GM12874 (cell line): ENCODE data around the gene ITGA3.

ENCODE experiments used
- CTCF ChIP-seq: IDR thresholded peaks from 2 replicates; pipeline ENCODE4 v1.5.1; 2011; ENCODE audit warnings: low read depth, mild to moderate bottlenecking, control low read depth, low read length, moderate library complexity; ENCODE audit not compliant: insufficient read depth

Gene ITGA3

DNA sequence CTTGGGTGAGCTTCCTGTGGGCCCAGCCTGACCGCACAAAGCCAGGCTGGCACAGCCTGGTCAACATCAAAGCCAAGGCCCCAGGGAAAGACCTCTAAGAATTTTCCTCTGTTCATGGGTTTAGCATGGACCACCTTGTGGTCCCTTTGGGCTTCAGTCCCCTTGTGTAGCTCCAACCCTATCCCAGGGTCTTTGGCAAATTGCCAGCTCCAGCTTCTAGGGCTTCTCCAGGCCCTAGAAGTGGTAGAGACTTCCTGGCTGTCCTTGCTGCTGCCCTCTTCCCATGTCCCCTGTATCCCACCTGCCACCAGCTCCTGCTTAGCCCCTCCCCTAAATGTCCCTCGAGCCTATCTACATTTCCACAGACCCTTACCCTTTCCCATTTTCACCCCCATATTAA is 9.7 kb upstream of the ITGA3 start:
- TF ChIP-seq CTCF, result no peak

DNA sequence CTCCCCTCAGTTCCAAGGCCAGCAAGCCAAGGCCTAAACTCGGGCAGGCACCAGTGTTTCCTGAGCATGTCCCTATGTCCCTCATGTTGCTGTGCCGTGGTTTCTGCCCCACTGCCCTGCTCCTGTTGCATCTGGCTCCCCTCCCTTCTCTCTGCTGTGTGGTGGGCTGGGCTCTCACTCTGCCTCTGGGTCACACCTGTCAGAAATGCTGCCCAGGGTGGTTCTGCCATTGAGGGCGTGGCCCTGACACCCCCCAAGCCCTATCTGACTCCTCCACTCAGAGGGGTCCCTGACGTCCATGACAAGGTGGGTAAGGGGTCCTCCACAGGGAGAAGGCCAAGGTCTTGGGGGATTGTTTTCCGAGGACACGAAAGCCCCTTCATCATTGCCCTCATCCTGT is 9.2 kb upstream of the ITGA3 start:
- TF ChIP-seq CTCF, result no peak

GRCh38 chr17:50047083-50047482 is 8.8 kb upstream of the ITGA3 start:
- TF ChIP-seq CTCF, result no peak

DNA sequence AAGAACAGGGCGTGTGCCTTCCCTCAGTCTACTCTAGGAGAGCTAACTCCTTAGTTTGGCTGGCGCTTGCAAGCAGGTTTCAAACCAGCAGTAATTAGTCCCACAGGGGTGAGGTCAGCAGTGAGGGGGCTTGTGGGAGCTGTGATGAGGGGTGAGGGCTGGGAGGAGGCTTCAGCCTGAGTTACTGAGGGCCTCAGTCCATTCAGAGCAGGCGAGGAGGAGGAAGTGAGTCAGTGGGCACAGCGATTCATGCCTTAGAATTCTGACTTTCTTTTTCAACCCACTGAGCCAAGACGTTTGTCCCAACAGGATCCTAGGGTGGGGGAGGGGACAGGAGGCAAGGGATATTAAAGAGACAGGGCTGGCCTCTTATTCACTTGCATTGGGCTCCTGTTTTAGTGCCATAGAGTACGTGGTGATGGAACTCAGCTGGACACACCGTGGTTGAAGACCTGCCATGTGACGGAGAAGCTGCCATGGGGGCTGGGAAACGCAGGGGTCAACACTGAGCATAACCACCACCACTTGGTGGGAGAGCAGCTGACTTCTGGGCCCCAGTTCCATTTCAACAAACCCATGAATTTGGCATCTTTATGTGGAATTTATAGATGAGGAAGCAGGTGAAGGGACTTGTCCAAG is 8.3 kb upstream of the ITGA3 start:
- TF ChIP-seq CTCF, result no peak

GRCh38 chr17:50048146-50048720 is 7.7 kb upstream of the ITGA3 start:
- no peak for TF ChIP-seq CTCF

- no peak for TF ChIP-seq CTCF
Measured at GRCh38 chr17:50048988-50049387, 6.9 kb upstream of the ITGA3 start.

DNA sequence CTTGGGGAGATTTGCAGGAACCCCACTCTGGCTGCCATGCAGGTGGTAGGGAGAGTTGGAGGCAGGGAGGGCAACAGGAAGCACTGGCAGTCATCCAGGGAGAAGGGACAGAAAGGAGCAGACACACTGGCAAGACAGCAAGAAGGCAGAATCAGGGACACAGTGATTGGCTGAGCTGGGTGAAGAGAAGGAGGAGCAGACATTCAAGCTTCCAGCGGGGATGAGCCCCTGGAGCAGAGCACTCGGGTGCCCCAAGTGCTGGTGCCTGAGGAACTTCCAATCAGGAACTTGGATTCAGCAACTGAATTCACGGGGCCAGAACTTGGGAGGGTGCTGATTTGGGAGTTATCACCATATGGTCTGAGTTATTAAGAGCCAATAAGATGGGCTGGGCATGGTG is 6.3 kb upstream of the ITGA3 start:
- TF ChIP-seq CTCF, result no peak
